ENCODE data around the gene ZNF689. TPM values are rescaled to one million over a fixed set of nuclear protein-coding genes. Genes with fewer than 3 reads are reported as not detected.

Gene ZNF689
- total and polyA plus RNA-seq, 8 donors = 2.9 to 6.1 (median 4.8) TPM

DNA sequence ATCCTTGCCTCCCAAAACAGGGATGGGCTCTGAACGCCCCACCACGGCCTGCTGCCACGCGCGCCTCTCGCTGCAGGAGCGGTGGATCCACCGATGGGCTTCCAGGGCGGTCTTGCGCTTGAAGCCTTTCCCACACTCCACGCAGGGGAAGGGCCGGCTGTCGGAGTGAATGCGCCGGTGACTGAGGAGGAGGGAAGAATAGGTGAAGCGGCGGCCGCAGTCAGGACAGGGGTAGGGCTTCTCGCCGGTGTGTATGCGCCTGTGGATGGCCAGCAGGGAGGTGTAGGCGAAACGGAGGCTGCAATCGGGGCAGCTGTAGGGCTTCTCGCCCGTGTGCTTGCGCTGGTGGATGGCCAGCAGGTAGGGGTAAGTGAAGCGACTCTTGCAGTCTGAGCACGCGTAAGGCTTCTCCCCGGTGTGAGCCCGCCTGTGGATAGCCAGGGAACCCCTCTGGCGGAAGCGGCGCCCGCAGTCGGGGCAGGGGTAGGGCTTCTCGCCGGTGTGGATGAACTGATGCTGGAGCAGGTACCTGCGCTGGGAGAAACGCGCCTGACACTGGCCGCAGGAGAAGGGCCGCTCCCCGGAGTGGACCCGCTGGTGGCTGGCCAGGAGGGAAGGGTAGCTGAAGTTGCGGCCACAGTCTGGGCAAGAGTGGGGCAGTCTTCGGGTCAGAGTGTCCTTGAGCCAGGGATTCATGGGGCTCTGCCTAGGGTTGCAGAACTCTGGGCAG, 27.4 kb downstream of the ZNF689 start:
- no peaks in the 10 kb centered on the region for H3K27me3 ChIP-seq
- 95% methylated on average over 48 of the region's 48 CpGs for WGBS, 2 donors
- FAIRE-seq (no peak), ATAC-seq (no peak), DNase-seq (peak in 1 of 6 donors; percentile 64)
- H3K9me3 ChIP-seq = no peaks in the 10 kb centered on the region
- TF ChIP-seq, protein P1, sequence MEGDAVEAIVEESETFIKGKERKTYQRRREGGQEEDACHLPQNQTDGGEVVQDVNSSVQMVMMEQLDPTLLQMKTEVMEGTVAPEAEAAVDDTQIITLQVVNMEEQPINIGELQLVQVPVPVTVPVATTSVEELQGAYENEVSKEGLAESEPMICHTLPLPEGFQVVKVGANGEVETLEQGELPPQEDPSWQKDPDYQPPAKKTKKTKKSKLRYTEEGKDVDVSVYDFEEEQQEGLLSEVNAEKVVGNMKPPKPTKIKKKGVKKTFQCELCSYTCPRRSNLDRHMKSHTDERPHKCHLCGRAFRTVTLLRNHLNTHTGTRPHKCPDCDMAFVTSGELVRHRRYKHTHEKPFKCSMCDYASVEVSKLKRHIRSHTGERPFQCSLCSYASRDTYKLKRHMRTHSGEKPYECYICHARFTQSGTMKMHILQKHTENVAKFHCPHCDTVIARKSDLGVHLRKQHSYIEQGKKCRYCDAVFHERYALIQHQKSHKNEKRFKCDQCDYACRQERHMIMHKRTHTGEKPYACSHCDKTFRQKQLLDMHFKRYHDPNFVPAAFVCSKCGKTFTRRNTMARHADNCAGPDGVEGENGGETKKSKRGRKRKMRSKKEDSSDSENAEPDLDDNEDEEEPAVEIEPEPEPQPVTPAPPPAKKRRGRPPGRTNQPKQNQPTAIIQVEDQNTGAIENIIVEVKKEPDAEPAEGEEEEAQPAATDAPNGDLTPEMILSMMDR (IDR thresholded peaks at IDR 0.05) = no peak
- H3K27ac ChIP-seq = no peak overlapping the region
- H3K36me3 ChIP-seq = peaks cover 0 to 8% (median 0%) of the 10 kb centered on the region in 3 donors
- H3K4me3 ChIP-seq = no peak overlapping the region
- intact Hi-C loops (cut with DNase I) = no loop called here
- H3K4me1 ChIP-seq = peaks cover 0 to 4% (median 0%) of the 10 kb centered on the region in 3 donors

DNA sequence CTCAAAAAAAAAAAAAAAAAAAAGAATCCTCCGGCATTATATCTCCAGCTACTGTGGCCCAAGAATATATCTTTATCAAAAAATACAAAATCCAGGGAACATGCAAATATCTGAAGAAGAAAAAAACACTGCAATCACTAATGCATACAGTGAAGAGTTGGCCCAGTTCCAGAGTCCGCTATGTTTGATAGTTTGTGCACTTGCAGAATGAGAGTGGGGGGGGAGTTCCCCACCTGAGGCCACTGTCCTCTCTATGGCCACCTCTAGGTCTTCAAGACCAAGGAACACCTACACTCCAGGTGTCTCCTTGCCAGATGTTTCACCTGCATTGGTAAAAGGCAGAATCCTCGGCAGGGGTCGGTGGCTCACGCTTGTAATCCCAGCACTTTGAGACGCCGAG, 28.7 kb downstream of the ZNF689 start:
- ATAC-seq (no peak), DNase-seq (no peak), FAIRE-seq (no peak)
- WGBS, 2 donors = 77 to 84% methylated on average over 7 of the region's 7 CpGs
- H3K4me1 ChIP-seq = peaks cover 0 to 4% (median 0%) of the 10 kb centered on the region in 3 donors
- H3K9me3 ChIP-seq = no peaks in the 10 kb centered on the region
- no peaks in the 10 kb centered on the region for H3K27me3 ChIP-seq
- no peak overlapping the region for H3K27ac ChIP-seq
- intact Hi-C loops (cut with DNase I) = no loop called here
- no peak overlapping the region for H3K4me3 ChIP-seq
- peaks cover 0 to 8% (median 0%) of the 10 kb centered on the region in 3 donors for H3K36me3 ChIP-seq
- TF ChIP-seq, protein P1 (IDR thresholded peaks at IDR 0.05) = no peak

DNA sequence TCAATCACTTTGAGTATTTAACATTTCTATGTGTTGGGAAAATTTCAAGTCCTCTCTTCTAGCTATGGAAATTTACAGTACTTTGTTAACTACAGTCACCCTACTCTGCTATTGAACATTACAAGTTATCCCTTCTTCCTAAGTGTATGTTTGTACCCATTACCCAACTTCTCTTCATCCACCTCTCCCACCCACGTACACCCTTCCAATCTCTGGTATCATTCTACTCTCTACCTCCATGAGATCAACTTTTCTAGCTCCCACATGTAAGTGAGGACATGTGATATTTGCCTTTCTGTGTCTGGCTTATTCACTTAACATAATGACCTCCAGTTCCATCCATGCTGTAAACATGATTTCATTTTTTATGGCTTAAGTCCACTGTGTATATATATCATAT, 35.5 kb downstream of the ZNF689 start:
- TF ChIP-seq, protein P1 (IDR thresholded peaks at IDR 0.05) = no peak

DNA sequence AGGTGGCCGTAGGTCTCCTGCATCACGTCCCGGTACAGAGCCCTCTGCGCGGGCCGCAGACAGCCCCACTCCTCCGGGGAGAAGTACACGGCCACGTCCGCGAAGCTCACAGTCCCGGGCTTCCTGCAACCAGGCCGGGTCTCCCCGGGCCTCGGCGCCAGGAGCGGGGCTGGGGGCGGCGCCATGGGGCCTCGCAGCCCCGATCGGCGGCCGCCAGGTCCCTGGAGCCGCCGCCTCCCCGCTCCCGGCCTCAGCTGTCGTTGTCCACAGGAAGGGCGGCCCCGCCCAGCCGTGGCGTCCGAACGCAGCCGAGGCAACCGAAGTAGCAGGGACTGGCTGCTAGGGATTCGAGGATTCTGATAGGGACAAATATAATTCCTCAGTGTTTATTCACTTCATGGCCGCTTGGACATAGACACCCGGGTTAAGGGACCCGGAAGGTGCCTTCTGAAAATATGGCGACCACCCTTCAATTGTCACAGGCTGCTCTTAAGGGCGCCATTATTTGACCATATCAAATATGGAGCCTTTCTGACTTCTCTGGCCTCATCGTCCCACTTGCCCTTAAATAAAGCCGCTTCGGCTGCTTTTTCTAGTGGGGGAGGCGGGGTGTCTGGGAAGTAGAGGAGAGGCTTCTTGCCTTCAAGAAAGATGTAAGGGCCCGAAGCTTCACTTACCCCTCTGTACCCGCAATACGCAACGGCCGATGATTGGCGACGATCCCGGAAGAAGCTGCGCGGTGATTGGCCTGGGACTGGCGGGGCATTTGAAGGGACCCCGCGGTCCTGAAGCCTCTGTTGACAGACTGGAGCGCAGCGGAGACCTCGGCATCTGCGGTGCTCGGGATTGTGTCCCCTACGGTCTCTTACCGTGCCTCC, 38.5 kb downstream of the ZNF689 start, which contains the start of gene ZNF688:
ZNF688 (minus strand) TSS at position 270 of the 878 bp plus-strand sequence; CDS start at position 185, 85 bp downstream.
- intact Hi-C loops (cut with DNase I) = no loop called here
- Histone ChIP-seq H3K4me3 (peak within 1 kb of the TSS; percentile 53 to 86 (median 80)), H3K27me3 (no peaks in the 10 kb centered on the region), H3K36me3 (no peaks in the 10 kb centered on the region), H3K4me1 (peaks cover 0 to 12% (median 11%) of the 10 kb centered on the region in 3 donors), H3K27ac (peak within 1 kb of the TSS; percentile 85 to 98 (median 96)), H3K9me3 (no peaks in the 10 kb centered on the region)
- 0 to 1% methylated on average over 64 to 67 of the region's 67 CpGs for WGBS, 2 donors
- peak; percentile 90 to 96 (median 92) for DNase-seq
- ATAC-seq = peak; percentile 86 to 92 (median 88)
- peak; percentile 74 for FAIRE-seq
- TF ChIP-seq, protein P1 (IDR thresholded peaks at IDR 0.05) = no peak

More for the DNA sequence above, 35.5 kb downstream of the ZNF689 start:
- FAIRE-seq (no peak), ATAC-seq (no peak), DNase-seq (no peak)
- Histone ChIP-seq H3K4me1 (peaks cover 0 to 12% (median 11%) of the 10 kb centered on the region in 3 donors), H3K36me3 (no peaks in the 10 kb centered on the region), H3K4me3 (no peak overlapping the region), H3K27ac (no peak overlapping the region), H3K9me3 (no peaks in the 10 kb centered on the region), H3K27me3 (no peaks in the 10 kb centered on the region)
- intact Hi-C loops (cut with DNase I) = no loop called here
- WGBS, 2 donors = 38 to 49% methylated on average over 1 of the region's 1 CpG
